GM19372 (cell line): ENCODE results near the gene SPRR5.

Experiments
- ATAC-seq: cut with Tn5 transposase; IDR thresholded peaks from one replicate; pipeline ENCODE4 v1.9.1; 2021; ENCODE audit warnings: mild to moderate bottlenecking, low read depth, moderate library complexity; ENCODE audit not compliant: unreplicated experiment

The SPRR5 gene

GRCh38 chr1:152981146-152981871 is 34.3 kb downstream of the SPRR5 start:
- ATAC-seq: no peak

- no peak for ATAC-seq
These were observed 35.1 kb downstream of the SPRR5 start for GRCh38 chr1:152982076-152982475.

- no peak for ATAC-seq
These were observed 36.2 kb downstream of the SPRR5 start for GRCh38 chr1:152983234-152983633.

- no peak for ATAC-seq
These were observed 36.7 kb downstream of the SPRR5 start, which contains the start of gene SPRR1A for GRCh38 chr1:152983743-152984142. SPRR1A (plus strand) TSS chr1:152984081; CDS start chr1:152985231, 1,150 bp downstream.

GRCh38 chr1:152986578-152986977 is 39.6 kb downstream of the SPRR5 start:
- ATAC-seq: no peak

GRCh38 chr1:152993186-152993585 is 46.2 kb downstream of the SPRR5 start:
- ATAC-seq: no peak

GRCh38 chr1:152995842-152996241 is 48.8 kb downstream of the SPRR5 start:
- no peak for ATAC-seq

GRCh38 chr1:152996633-152997400 is 49.8 kb downstream of the SPRR5 start:
- no peak for ATAC-seq

GRCh38 chr1:152997901-152998300 is 50.9 kb downstream of the SPRR5 start:
- no peak for ATAC-seq

- ATAC-seq: no peak
These were observed 51.5 kb downstream of the SPRR5 start for GRCh38 chr1:152998476-152998875.
